GM11168 (cell line): ENCODE measurements around the gene IGF1R.

ENCODE experiments used
- in situ Hi-C: fragments of 300-500 bp; cut with MboI; formaldehyde crosslinking; loops from one replicate; pipeline ENCODE4 v1.12.0; 2022; ENCODE audit warnings: low sequenced_read_pairs; ENCODE audit not compliant: unreplicated experiment

IGF1R gene

GRCh38 chr15:98764291-98764690, 116.0 kb downstream of the IGF1R start:
- in situ Hi-C loops, result no loop called here

DNA sequence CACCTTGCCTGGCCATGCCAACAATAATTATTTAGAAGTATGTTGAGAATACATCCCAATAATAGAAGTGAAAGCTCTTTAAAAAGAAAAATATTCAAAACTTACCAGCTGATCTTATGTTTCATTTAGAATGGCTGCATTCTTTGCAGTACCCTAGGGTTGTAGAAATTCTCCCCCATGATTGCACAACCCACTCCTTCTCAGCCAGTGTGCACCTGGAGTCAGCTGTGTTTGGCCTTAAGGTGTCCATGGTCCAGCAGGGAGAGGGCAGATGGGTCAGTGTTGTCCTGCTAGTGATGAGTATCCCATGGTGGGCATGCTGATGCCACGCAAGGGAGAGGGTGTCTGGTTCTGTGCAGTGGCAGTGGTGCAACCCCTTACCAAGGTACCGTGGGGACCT, 117.3 kb downstream of the IGF1R start:
- in situ Hi-C loops, result no loop called here

- in situ Hi-C loops, result no loop called here
These were observed 119.4 kb downstream of the IGF1R start for GRCh38 chr15:98767692-98768091.

DNA sequence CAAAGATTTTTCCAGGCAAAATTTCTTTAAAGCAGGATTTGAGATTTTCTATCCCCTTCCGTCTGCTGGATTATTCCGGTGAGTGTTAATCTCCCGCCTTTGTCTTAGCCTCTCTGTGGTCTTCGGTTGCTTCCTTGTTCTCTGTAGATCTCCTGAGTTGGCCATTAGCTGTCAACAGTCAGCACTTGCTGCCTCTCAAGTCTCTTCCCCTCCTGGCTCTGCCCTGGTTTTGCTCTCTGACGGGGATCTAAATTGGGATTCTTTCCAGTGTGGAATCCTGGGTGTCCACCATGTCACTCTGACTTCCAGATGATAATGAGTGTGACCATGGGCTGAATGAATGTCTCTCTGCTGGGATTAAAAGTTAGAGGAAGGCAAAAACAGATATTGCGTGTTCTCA, 121.5 kb downstream of the IGF1R start:
- in situ Hi-C loops, result no loop called here

DNA sequence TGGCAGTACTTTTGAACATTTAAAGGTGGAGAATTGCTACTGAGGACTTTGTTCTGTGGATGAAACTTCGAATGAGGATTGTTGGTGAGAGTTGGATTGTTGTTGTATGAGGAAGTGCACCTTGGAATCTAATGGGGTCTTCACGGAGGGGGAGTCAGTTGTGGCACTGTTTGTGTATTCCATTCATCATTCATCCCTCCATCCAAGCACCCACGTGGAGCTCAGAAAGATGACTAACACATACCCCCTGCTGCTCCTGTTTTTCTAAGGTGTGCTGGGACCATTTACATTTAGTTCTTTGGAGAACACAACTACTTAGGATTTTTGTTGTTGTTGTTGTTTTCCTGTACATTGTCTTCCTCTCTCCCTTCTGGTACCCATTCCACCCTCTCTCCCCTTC, 122.6 kb downstream of the IGF1R start:
- in situ Hi-C loops, result no loop called here

DNA sequence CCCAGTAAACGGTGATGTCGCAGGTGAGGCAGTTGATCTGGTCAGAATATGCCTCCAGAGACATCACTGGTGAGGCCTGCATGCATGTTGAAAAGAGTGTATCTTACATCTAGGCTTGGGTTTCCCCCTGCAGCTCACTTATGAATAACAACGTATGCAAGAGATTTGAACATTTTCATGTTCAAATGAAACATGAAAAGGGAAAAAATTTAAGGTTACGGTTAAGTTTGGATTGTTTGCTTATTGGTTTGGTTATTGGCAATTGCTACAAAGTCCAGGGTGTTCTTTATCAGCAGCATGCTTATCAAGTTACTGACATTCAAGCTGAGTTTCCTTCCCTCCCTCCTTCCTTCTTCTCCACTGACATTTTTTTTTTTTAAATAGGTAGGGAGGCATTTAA, 123.2 kb downstream of the IGF1R start:
- in situ Hi-C loops, result no loop called here

DNA sequence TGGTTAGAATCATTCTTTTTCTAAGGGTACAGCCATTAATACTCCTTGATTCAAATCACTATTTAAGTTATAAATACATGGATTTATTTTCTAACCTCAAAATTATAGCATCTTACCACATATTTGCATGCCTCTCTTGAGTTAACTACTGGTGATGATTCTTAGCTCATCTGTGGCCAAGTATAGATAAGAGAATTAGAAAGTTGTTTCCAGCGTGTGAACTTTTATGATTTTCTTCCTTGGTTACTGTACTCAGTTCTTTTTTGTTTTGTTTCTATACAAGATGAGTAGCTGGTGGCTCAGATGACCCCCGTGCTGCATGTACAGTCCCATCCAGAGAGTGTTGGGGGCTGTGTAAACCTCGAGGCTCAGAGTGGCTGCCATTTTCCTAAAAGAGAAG, 124.6 kb downstream of the IGF1R start:
- in situ Hi-C loops, result no loop called here

DNA sequence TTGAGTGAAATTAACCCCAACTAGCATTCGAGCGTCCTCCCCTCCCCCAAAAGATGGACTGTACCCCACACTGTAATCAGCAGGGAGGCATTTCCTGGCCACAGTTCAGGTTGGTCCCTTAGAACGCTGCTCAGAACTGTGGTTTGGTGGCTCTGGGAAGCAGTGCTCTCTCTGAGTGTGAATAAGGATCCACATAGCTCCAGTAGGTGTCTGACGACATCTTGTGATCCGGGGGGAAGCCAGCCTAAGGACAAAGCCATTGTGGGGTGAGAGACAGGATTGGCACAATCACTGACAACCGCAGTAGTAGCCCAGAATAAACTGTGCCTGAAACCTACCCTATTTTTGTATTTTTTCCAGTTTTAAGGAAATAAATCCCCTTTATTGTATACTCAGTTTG, 125.3 kb downstream of the IGF1R start:
- in situ Hi-C loops, result no loop called here

DNA sequence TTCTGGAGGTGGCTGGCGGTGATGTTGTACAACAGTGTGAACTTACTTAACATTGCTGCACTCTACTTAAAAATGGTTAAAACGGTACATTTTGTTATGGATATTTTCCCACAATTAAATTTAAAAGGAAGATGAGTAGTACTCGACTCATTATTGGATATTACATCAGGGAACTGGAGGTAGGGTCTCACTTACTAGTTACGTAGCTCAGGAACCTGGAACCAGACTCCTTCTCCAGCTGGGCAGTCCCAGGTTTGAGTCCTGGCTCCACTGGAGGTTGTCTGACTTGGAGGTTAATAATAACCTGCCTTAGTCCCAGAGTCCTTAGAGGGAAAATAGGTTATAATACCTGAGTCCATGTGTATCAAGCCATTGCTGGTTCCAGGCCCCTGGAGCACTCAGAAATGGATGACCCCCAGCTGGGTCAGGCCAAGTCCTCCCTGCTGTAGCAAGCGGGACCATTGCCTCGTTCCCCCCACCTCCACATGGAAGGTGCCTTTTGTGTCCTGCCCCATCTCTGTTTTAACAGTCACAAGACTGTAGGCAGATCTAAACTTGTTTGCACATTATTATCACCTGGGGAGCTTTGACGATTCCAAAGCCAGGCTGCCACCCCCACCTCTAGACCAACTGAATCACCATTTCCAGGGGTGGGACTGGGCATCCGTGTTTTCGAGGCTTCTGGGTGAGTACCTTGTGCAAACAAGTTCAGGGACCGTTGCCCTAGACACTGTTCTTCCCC, 126.6 kb downstream of the IGF1R start:
- in situ Hi-C loops, result no loop called here

DNA sequence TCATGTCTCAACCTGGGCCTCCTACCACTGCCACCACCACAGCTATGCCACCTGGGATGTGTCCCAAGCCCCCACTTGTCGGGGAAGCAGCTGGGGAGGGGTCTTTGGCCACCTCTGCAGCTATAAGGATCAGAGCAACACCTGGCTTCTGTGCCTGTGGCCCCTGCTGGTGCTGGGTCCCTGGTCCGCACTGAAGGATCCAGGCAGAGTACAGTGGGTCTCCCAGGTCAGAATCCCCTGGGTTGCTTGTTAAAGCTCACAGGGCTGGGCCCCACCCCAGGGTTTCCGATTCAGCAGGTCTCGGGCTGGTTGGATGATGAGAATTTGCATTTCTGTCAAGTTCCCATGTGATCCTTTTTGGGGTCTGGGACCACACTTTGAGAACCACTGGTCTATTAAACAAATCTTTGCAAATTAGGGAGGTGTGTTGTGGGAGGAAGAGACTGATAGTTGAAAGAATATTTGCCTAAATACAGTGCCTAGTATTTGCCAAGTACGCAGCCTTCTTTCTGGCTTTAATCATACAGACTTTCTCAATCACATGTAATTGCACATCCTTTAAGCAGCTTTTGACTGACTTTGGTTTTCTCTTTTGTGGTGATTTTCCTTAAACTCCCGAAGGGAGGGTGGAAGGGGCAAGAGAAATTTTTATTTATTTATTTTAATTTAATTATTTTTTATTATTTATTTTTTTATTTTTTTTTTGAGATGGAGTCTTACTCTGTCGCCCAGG, 127.3 kb downstream of the IGF1R start:
- in situ Hi-C loops, result no loop called here

DNA sequence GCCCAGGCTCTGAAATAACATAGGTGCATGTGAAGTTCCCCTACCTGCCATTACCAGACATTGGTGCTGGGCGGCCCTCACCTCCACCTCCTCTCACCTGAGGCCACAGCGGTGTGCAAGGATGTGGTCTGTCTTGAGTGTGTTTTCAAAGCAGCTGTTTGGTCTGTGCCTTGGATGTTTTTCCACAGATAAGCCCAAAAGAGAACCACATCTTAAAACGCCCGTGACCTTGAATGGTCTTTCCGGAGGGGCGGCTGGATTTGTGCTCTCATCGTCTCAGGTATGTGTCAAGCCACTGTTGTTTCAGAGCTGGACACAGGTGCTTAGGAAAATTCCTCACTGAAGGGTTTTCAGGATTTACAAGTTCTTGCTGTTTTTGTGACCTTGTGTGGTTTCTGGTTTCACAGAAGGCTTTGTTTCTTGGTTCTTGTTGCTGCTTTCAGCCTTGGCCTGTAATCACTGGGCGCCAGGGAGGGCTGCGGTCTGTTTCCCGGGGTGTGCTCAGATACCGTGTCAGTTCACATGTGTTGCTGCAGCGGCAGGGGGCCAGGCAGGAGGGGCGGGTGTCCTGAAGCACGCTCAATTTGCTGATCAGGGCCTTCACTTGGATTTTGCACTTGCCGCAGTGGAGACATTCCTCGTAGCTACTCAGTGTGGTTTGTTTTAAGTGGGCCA, 128.4 kb downstream of the IGF1R start:
- in situ Hi-C loops, result no loop called here

GRCh38 chr15:98777426-98777825, 129.1 kb downstream of the IGF1R start:
- in situ Hi-C loops, result no loop called here

- in situ Hi-C loops, result no loop called here
These were observed 130.1 kb downstream of the IGF1R start for GRCh38 chr15:98778263-98778959.

GRCh38 chr15:98778960-98779359, 130.6 kb downstream of the IGF1R start:
- in situ Hi-C loops, result no loop called here

- in situ Hi-C loops, result loop anchor here (10.0 kb wide), 1 partner anchor 285 kb away; no protein-coding TSS in a partner anchor
These were observed 131.2 kb downstream of the IGF1R start for GRCh38 chr15:98779463-98780071.

- in situ Hi-C loops, result loop anchor here (10.0 kb wide), 1 partner anchor 283 kb away; no protein-coding TSS in a partner anchor
These were observed 133.5 kb downstream of the IGF1R start for GRCh38 chr15:98781838-98782237.

DNA sequence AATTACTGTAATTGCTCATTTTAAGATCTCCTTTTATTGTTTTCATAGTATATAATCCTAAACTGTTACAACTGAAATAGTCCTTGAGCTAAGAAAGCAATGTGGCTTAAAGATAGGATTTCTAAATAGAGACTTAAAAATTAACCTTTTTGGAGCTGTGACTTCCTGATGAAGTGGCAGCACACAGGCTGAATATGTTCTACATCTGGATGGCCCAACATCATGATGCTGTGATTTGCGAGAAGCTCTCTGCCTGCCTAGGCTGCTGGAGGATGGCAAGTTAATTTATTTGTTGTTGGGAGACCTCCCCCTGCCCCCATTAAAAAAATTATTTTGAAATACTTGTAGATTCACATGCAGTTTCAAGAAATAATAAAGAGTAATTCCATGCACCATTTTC, 134.5 kb downstream of the IGF1R start:
- in situ Hi-C loops, result loop anchor here (10.0 kb wide), 1 partner anchor 282 kb away; no protein-coding TSS in a partner anchor

DNA sequence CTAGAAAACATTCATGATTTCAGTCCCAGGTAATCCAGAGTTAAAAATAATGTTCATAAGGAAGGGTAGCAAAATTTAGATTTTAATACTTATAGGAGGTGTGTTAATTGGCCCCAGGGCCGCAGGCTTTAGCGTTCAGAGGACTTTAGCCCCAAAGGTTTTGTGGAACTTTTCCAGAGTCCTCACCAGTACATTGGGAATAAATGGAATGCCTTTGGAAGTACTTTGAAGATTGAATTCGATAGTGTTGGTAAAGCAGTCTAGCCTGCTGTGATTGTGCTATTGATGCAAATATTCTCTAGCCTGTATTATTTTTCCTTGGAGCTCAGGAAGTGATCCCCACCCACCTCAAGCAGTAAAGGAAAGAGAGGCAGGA, 137.1 kb downstream of the IGF1R start:
- in situ Hi-C loops, result loop anchor here (10.0 kb wide), 1 partner anchor 279 kb away; no protein-coding TSS in a partner anchor

DNA sequence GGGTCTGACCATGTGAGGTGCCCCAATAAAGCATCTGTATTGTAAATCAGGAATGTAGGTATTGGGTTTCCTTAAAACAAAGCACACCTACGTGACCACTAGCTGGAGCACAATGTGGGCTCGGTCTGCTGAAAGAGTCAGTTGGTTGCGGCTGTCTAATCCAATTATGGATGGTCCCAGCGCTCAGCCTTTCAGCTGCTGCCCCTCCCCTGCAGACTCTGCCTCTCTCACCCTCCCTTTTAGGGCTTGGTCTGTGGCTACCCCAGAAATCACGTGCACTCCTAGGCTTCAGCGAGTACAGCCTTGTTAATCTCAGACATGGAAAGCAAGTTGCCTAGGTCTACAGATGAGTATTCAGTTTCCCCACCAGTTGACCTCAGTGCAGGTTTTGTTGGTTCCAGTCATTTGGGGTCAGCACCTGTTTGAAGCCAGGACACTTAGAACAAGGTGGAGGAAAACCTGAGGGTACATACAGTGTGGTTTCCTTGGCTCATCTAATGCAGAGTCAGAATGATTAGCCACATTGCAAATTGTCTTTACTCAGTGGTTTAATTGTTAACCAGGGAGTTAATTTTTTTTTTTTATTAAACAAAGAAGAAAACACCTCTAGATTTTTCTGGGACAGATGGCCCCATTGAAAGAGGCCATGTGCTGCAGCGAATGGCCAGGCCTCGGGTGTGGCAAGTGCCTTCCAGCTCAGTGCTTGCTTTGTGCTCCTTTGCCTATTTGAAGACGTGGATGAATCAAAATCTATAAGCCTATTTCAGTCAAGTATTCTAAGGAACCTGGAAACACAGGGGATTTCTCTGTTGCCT, 137.7 kb downstream of the IGF1R start:
- in situ Hi-C loops, result loop anchor here (10.0 kb wide), 1 partner anchor 279 kb away; no protein-coding TSS in a partner anchor
